A549 treated with CORT108297 at 1 μM for 4 hours (cell line): ENCODE results near the gene SUPT6H. TPM values are rescaled to one million over a fixed set of nuclear protein-coding genes. Genes with fewer than 3 reads are reported as not detected.

ENCODE experiments used
- total RNA-seq: library from RNA; stranded (reverse); fragments of 200-300 nt; extraction: Qiagen RNA extraction; gene quantifications from 5 replicates; pipeline ENCODE4 v1.2.3, GENCODE V29; 2022

The SUPT6H gene
- total RNA-seq = 67.6 to 75.2 TPM (median 73.5 TPM) in 5 replicates

GRCh38 chr17:28661635-28662526 lies at the start of gene SUPT6H, which contains the start of gene SDF2:
Gene SUPT6H (plus strand): TSS chr17:28662205. CDS start chr17:28673402, 11,197 bp downstream.
Gene SDF2 (minus strand): TSS chr17:28661906. CDS start chr17:28661876, 30 bp downstream.

GRCh38 chr17:28613931-28614381 lies 48.0 kb upstream of the SUPT6H start, which contains the start of gene RSKR:
Gene RSKR (minus strand): TSS chr17:28614185. CDS start chr17:28614161, 24 bp downstream.

DNA sequence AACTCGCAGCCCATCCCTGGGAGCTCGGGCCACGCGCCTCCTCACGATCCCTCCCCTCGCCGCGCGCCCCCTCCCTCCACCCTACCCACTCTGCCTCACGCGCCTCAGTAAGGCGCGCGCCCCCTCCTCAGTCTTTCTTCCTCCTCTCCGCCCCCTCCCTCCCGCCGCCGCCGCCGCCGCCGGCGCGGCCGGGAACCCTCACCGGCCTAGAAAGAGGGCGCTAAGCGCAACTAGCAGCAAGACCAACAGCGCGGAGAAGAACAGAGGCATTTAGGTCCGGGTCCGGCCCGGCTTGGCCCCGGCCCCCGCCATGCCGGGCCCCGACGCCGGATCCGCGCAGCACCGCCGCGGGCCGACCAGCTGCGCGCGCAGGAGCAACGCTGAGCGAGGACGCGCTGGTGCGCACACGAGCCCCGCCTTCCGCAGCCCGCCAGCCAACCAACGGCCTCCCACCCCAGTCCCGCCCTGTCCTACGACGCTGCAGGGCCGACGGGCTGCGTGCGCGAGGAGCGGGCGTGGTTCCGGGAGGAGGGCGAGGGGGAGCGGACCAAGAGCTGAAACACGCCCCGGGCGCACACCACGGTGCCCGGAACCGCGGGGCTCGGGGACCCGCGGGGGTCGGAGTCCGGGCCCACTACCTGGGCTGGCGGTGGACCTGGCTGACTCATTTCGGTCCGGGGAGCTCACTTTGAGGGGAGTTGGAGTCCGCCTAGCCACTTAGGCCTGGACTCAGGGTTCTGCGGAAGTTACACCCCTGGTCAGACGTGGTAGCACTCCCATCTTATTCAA lies 17.0 kb upstream of the SUPT6H start, which contains the start of gene BLTP2:
Gene BLTP2 (minus strand): TSS at position 372 of the 789 bp plus-strand sequence. CDS start 102 bp downstream, at position 270.

DNA sequence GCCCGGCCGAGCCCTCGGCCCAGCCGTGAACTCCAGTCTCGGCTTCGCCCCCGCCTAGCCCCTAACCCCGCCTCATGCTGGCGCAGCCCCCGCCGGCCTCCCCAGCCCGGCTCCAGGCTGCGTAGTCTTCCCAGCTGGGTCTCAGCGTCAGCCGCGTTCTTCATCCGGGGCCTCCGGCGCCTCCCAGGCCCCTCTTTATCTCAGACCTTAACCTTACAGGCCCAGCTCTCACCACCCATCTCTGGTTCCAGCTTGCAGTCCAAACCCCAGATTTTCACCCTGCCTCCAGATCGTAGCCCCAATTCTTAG lies 49.7 kb downstream of the SUPT6H start, which contains the start of gene PROCA1:
Gene PROCA1 (minus strand): TSS at position 166 of the 309 bp plus-strand sequence. CDS start 228 bp downstream, outside the sequence.

DNA sequence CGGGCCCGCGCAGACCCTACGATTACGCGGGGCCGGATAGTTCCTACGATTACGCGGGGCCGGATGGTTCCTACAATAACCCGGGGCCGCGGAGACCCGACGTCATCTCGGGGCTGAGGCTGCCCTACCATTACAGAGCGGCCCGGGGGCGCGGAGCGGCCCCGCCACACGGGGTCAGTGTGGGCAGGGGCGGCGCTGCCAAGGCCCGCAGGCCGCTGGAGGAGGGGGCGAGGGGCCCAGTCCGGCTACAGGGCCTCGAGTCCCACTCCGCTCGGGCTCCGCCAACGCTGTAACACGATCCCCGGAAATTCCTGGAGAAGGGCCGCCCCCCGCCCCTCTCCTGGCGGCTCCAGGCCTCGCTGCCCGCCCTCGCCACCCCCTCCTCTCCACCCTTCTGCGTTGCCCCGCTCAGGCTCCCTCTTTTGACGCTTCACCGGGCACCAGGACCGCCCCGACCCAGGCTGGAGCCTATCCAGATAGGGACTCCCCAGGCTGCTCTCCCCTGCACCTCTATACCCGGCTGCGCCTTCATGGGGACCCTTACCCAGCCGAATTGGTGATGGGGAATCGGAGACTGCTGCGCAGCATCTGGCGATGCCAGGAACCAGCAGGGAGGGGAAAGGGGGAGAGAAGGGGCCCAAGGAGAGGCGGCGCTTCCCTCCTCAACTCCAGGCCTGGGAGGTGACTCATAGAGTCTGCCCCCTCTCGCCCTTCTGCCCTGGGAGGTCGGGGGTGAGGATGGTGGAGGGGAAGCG lies 55.8 kb downstream of the SUPT6H start, which contains the start of gene RAB34:
Gene RAB34 (minus strand): TSS at position 291 of the 755 bp plus-strand sequence. CDS start 602 bp downstream, outside the sequence.

DNA sequence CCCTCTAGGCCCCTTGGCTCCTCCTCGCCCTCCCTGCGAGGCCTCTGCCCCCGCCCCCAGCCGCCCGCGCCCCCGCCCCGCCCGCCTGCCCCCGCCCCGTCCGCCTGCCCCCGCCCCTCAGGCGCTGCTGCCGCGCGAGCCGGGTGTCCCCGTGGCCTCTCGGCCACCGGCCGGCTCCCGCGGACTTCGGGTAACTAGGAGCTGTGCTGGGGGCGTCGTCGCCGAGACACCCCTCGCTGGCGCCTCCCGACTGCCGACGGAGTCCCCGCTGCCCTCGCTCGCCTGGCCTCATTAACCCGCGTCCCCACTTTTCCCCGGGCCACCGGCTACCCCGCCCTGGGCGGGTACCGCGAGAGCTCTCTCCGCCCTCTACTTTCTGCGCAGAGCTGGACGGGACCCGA lies 64.2 kb downstream of the SUPT6H start, which contains the start of gene TLCD1:
Gene TLCD1 (minus strand): TSS at position 8 of the 401 bp plus-strand sequence. CDS start 136 bp downstream, outside the sequence.

GRCh38 chr17:28728364-28729200 lies 66.6 kb downstream of the SUPT6H start, which contains the start of gene NEK8:
Gene NEK8 (plus strand): TSS chr17:28728788. CDS start chr17:28728814, 26 bp downstream.

GRCh38 chr17:28743243-28744103 lies 81.5 kb downstream of the SUPT6H start, which contains the start of gene TRAF4:
Gene TRAF4 (plus strand): TSS chr17:28744011. CDS start chr17:28744113, 102 bp downstream.

Other genes with a start within 250 kb of the SUPT6H start
- gene SLC13A2, start 188.6 kb upstream of the SUPT6H start, total RNA-seq = 0.06 to 0.15 TPM (median 0.12 TPM) in 5 replicates
- gene FOXN1, start 155.9 kb upstream of the SUPT6H start, total RNA-seq = 0.02 to 0.06 TPM (median 0.04 TPM) in 4 of 5 replicates, not detected in the other
- 22.3 to 36.4 TPM (median 32.0 TPM) in 5 replicates for gene UNC119, start 109.6 kb upstream of the SUPT6H start, total RNA-seq
- 55.5 to 65.3 TPM (median 61.2 TPM) in 5 replicates for gene PIGS, start 90.7 kb upstream of the SUPT6H start, total RNA-seq
- gene ALDOC, start 85.3 kb upstream of the SUPT6H start, total RNA-seq = 1.6 to 2.8 TPM (median 2.1 TPM) in 5 replicates
- gene SPAG5, start 63.2 kb upstream of the SUPT6H start, total RNA-seq = 69.8 to 83.9 TPM (median 78.3 TPM) in 5 replicates
- gene RSKR, start 48.0 kb upstream of the SUPT6H start, total RNA-seq = 3.0 to 5.5 TPM (median 4.8 TPM) in 5 replicates
- gene BLTP2, start 17.0 kb upstream of the SUPT6H start, total RNA-seq = 51.4 to 78.0 TPM (median 62.9 TPM) in 5 replicates
- 82.2 to 85.5 TPM (median 83.0 TPM) in 5 replicates for gene SDF2, start 299 bp upstream of the SUPT6H start, total RNA-seq
- gene PROCA1, start 49.7 kb downstream of the SUPT6H start, total RNA-seq = 1.0 to 1.7 TPM (median 1.1 TPM) in 5 replicates
- gene RAB34, start 55.7 kb downstream of the SUPT6H start, total RNA-seq = 227 to 270 TPM (median 264 TPM) in 5 replicates
- 2,007 to 2,316 TPM (median 2,128 TPM) in 5 replicates for gene RPL23A, start 57.8 kb downstream of the SUPT6H start, total RNA-seq
- gene TLCD1, start 64.0 kb downstream of the SUPT6H start, total RNA-seq = 31.9 to 55.5 TPM (median 50.7 TPM) in 5 replicates
- 3.3 to 5.5 TPM (median 4.4 TPM) in 5 replicates for gene NEK8, start 66.6 kb downstream of the SUPT6H start, total RNA-seq
- 55.3 to 91.7 TPM (median 86.7 TPM) in 5 replicates for gene TRAF4, start 81.8 kb downstream of the SUPT6H start, total RNA-seq
- gene FAM222B, start 180.6 kb downstream of the SUPT6H start, total RNA-seq = 25.7 to 31.0 TPM (median 27.7 TPM) in 5 replicates
- gene ERAL1, start 192.8 kb downstream of the SUPT6H start, total RNA-seq = 72.4 to 90.0 TPM (median 86.4 TPM) in 5 replicates
- gene FLOT2, start 235.5 kb downstream of the SUPT6H start, total RNA-seq = 71.4 to 84.2 TPM (median 80.5 TPM) in 5 replicates
- gene DHRS13, start 240.9 kb downstream of the SUPT6H start, total RNA-seq = 4.9 to 7.2 TPM (median 6.4 TPM) in 5 replicates